ENCODE results near the gene OSBPL7. TPM values are rescaled to one million over a fixed set of nuclear protein-coding genes. Genes with fewer than 3 reads are reported as not detected.

Gene OSBPL7
- total and polyA plus RNA-seq, 4 donors = 0.51 to 2.4 (median 1.4) TPM

- H3K27ac ChIP-seq (ENCODE audit: low read depth in 1 of 2, low read length in 2 of 2) = no peak overlapping the region
- H3K9me3 ChIP-seq (ENCODE audit: control insufficient read depth in 4 of 4, low read length in 3 of 4) = no peaks in the 10 kb centered on the region
- H3K4me1 ChIP-seq (ENCODE audit: control insufficient read depth in 4 of 4, insufficient read depth in 4 of 4, low read length in 3 of 4) = peaks cover 8 to 37% (median 27%) of the 10 kb centered on the region in 4 donors
- H3K27me3 ChIP-seq (ENCODE audit: control insufficient read depth in 4 of 4, insufficient read depth in 4 of 4, low read length in 3 of 4) = no peaks in the 10 kb centered on the region
- no peak overlapping the region for H3K4me3 ChIP-seq (ENCODE audit: low read depth in 1 of 3, low read length in 3 of 3)
- no peak for TF ChIP-seq TAF1 (conservative IDR thresholded peaks at IDR 0.05)
- TF ChIP-seq ATF3 (IDR thresholded peaks at IDR 0.05) = no peak
- TF ChIP-seq ZBTB33 (IDR thresholded peaks at IDR 0.05) = no peak
- TF ChIP-seq RAD21 (IDR thresholded peaks at IDR 0.05) = no peak
- TF ChIP-seq JUND (IDR thresholded peaks at IDR 0.05) = no peak
- TF ChIP-seq GABPA (IDR thresholded peaks at IDR 0.05 in 1 of 2, conservative IDR thresholded peaks at IDR 0.05 in 1 of 2) = no peak
- no peak for TF ChIP-seq HNF4G (IDR thresholded peaks at IDR 0.05)
- TF ChIP-seq CTCF (IDR thresholded peaks at IDR 0.05; ENCODE audit: low read depth, low read length, missing input control) = no peak
- TF ChIP-seq EGR1 (IDR thresholded peaks at IDR 0.05; ENCODE audit: low read depth in 2 of 2) = no peak
- no peak for TF ChIP-seq HNF4A (conservative IDR thresholded peaks at IDR 0.05)
- no peak for TF ChIP-seq SP1 (IDR thresholded peaks at IDR 0.05)
- TF ChIP-seq RXRA (IDR thresholded peaks at IDR 0.05) = no peak
- no peak for TF ChIP-seq REST (IDR thresholded peaks at IDR 0.05)
- TF ChIP-seq, protein P1, sequence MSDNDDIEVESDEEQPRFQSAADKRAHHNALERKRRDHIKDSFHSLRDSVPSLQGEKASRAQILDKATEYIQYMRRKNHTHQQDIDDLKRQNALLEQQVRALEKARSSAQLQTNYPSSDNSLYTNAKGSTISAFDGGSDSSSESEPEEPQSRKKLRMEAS (IDR thresholded peaks at IDR 0.05) = no peak
- no peak for TF ChIP-seq FOXA2 (IDR thresholded peaks at IDR 0.05)
- no peak for DNase-seq (ENCODE audit: low spot score)
- peaks cover 0 to 15% (median 4%) of the 10 kb centered on the region in 4 donors for H3K36me3 ChIP-seq (ENCODE audit: control insufficient read depth in 4 of 4, insufficient read depth in 3 of 4, low read depth in 1 of 4, low read length in 3 of 4)
- no peak overlapping the region for H3K9ac ChIP-seq (ENCODE audit: low read depth in 1 of 2, low read length in 2 of 2)
- WGBS = 94% methylated on average over 5 of the region's 5 CpGs
These were observed 17.5 kb upstream of the OSBPL7 start for GRCh38 chr17:47839071-47839470.

- DNase-seq (ENCODE audit: low spot score) = no peak
- peaks cover 8 to 37% (median 27%) of the 10 kb centered on the region in 4 donors for H3K4me1 ChIP-seq (ENCODE audit: control insufficient read depth in 4 of 4, insufficient read depth in 4 of 4, low read length in 3 of 4)
- TF ChIP-seq RXRA (IDR thresholded peaks at IDR 0.05) (no peak), YY1 (IDR thresholded peaks at IDR 0.05) (no peak), FOXA1 (IDR thresholded peaks at IDR 0.05) (no peak)
These were observed 17.0 kb upstream of the OSBPL7 start for GRCh38 chr17:47838636-47839035.

More at GRCh38 chr17:47838636-47839035, 17.0 kb upstream of the OSBPL7 start:
- Histone ChIP-seq H3K36me3 (ENCODE audit: control insufficient read depth in 4 of 4, insufficient read depth in 3 of 4, low read depth in 1 of 4, low read length in 3 of 4) (peaks cover 0 to 15% (median 4%) of the 10 kb centered on the region in 4 donors), H3K4me3 (ENCODE audit: low read depth in 1 of 3, low read length in 3 of 3) (no peak overlapping the region), H3K9ac (ENCODE audit: low read depth in 1 of 2, low read length in 2 of 2) (no peak overlapping the region), H3K27me3 (ENCODE audit: control insufficient read depth in 4 of 4, insufficient read depth in 4 of 4, low read length in 3 of 4) (no peaks in the 10 kb centered on the region), H3K27ac (ENCODE audit: low read depth in 1 of 2, low read length in 2 of 2) (no peak overlapping the region), H3K9me3 (ENCODE audit: control insufficient read depth in 4 of 4, low read length in 3 of 4) (no peaks in the 10 kb centered on the region)
- WGBS = 89% methylated on average over 13 of the region's 13 CpGs

All from liver (tissue), 9 donors.